HG02798 (cell line): ENCODE results near the gene FNDC11.

Experiments used
- ATAC-seq: cut with Tn5 transposase; IDR thresholded peaks from one replicate; pipeline ENCODE4 v1.9.1; 2021; ENCODE audit warnings: mild to moderate bottlenecking; ENCODE audit not compliant: unreplicated experiment, poor library complexity

Gene FNDC11

GRCh38 chr20:63539092-63539430 is 14.9 kb upstream of the FNDC11 start:
- ATAC-seq, result no peak

- ATAC-seq, result no peak
These were observed 14.3 kb upstream of the FNDC11 start for GRCh38 chr20:63539441-63540370.

- ATAC-seq, result no peak
These were observed 13.4 kb upstream of the FNDC11 start for GRCh38 chr20:63540417-63541186.

GRCh38 chr20:63541371-63541770 is 12.6 kb upstream of the FNDC11 start:
- no peak for ATAC-seq

GRCh38 chr20:63542031-63542559 is 11.9 kb upstream of the FNDC11 start:
- ATAC-seq, result no peak

GRCh38 chr20:63542696-63543095 is 11.3 kb upstream of the FNDC11 start:
- no peak for ATAC-seq

- no peak for ATAC-seq
These were observed 10.8 kb upstream of the FNDC11 start for GRCh38 chr20:63543131-63543530.

GRCh38 chr20:63543733-63544132 is 10.2 kb upstream of the FNDC11 start:
- ATAC-seq, result no peak

- no peak for ATAC-seq
These were observed 9.6 kb upstream of the FNDC11 start for GRCh38 chr20:63544241-63544957.

GRCh38 chr20:63544958-63545516 is 8.9 kb upstream of the FNDC11 start:
- ATAC-seq, result no peak

GRCh38 chr20:63545814-63546213 is 8.1 kb upstream of the FNDC11 start:
- no peak for ATAC-seq

- ATAC-seq, result no peak
These were observed 7.6 kb upstream of the FNDC11 start for GRCh38 chr20:63546256-63546955.

GRCh38 chr20:63546956-63547724 is 6.8 kb upstream of the FNDC11 start:
- no peak for ATAC-seq

GRCh38 chr20:63547725-63548480 is 6.1 kb upstream of the FNDC11 start, which contains the start of gene SRMS:
Gene SRMS (minus strand): TSS chr20:63547749. CDS start chr20:63547463, 286 bp downstream.
- ATAC-seq, result no peak

- no peak for ATAC-seq
These were observed 5.4 kb upstream of the FNDC11 start for GRCh38 chr20:63548542-63548941.

- ATAC-seq, result no peak
These were observed 4.9 kb upstream of the FNDC11 start for GRCh38 chr20:63549019-63549418.

GRCh38 chr20:63549679-63550282 is 4.2 kb upstream of the FNDC11 start:
- no peak for ATAC-seq

GRCh38 chr20:63551068-63551467 is 2.9 kb upstream of the FNDC11 start:
- ATAC-seq, result no peak
